Progenitor cell of endocrine pancreas (in vitro differentiated cells): ENCODE measurements around the gene CTBP2. TPM values are rescaled to one million over a fixed set of nuclear protein-coding genes. Genes with fewer than 3 reads are reported as not detected.

Experiments used
- DNase-seq: peaks from one replicate; pipeline ENCODE4 v3.0.0; 2021; ENCODE audit warnings: low spot score; ENCODE audit not compliant: unreplicated experiment
- H3K27ac Mint-ChIP-seq: 2 replicates; pipeline ENCODE4 v1.8.0; 2021; ENCODE audit warnings: mild to moderate bottlenecking, moderate library complexity, mixed read lengths
- H3K27me3 Mint-ChIP-seq: 2 replicates; pipeline ENCODE4 v1.8.0; 2021; ENCODE audit warnings: mixed read lengths
- H3K36me3 Mint-ChIP-seq: 2 replicates; pipeline ENCODE4 v1.8.0; 2022; ENCODE audit warnings: mixed read lengths; ENCODE audit not compliant: insufficient read depth
- H3K4me1 Mint-ChIP-seq: 2 replicates; pipeline ENCODE4 v1.8.0; 2021; ENCODE audit warnings: low read depth, mixed read lengths
- H3K4me3 Mint-ChIP-seq: 2 replicates; pipeline ENCODE4 v1.8.0; 2021; ENCODE audit warnings: low read depth, mild to moderate bottlenecking, moderate library complexity, mixed read lengths
- H3K9me3 Mint-ChIP-seq: 2 replicates; pipeline ENCODE4 v1.8.0; 2021; ENCODE audit warnings: low read depth, mixed read lengths
- CTCF ChIP-seq: fragments of 200-600 bp; sonication (generic); IDR thresholded peaks from one replicate; pipeline ENCODE4 v1.5.0; 2021; ENCODE audit warnings: antibody characterized with exemption, mild to moderate bottlenecking; ENCODE audit not compliant: unreplicated experiment
- total RNA-seq: library from RNA; stranded (reverse); gene quantifications from 2 replicates; pipeline ENCODE4 v1.2.1, GENCODE V29; 2021

The CTBP2 gene
- total RNA-seq, 1 donor from 2014 or later: 182 TPM

GRCh38 chr10:125039354-125039769 is 121.0 kb downstream of the CTBP2 start:
- H3K36me3 Mint-ChIP-seq: peaks cover 17% of the 10 kb centered on the region

GRCh38 chr10:125038637-125039036 is 121.7 kb downstream of the CTBP2 start:
- no peak for TF ChIP-seq CTCF
- Mint-ChIP-seq H3K36me3 (peaks cover 15% of the 10 kb centered on the region), H3K9me3 (no peaks in the 10 kb centered on the region), H3K27me3 (no peaks in the 10 kb centered on the region), H3K4me1 (peaks cover 40% of the 10 kb centered on the region), H3K27ac (peak overlapping the region; percentile 37), H3K4me3 (no peak overlapping the region)
- DNase-seq: no peak

More at GRCh38 chr10:125039354-125039769, 121.0 kb downstream of the CTBP2 start:
- no peaks in the 10 kb centered on the region for H3K9me3 Mint-ChIP-seq
- peaks cover 40% of the 10 kb centered on the region for H3K4me1 Mint-ChIP-seq
- H3K4me3 Mint-ChIP-seq: no peak overlapping the region
- peak overlapping the region; percentile 62 for H3K27ac Mint-ChIP-seq
- H3K27me3 Mint-ChIP-seq: no peaks in the 10 kb centered on the region
- DNase-seq: no peak
- no peak for TF ChIP-seq CTCF

- H3K36me3 Mint-ChIP-seq: peaks cover 20% of the 10 kb centered on the region
- H3K27me3 Mint-ChIP-seq: no peaks in the 10 kb centered on the region
- peak overlapping the region; percentile 41 for H3K27ac Mint-ChIP-seq
- TF ChIP-seq CTCF: no peak
- no peak overlapping the region for H3K4me3 Mint-ChIP-seq
- peaks cover 40% of the 10 kb centered on the region for H3K4me1 Mint-ChIP-seq
- no peak for DNase-seq
- no peaks in the 10 kb centered on the region for H3K9me3 Mint-ChIP-seq
These were observed 123.1 kb downstream of the CTBP2 start for GRCh38 chr10:125037145-125037877.

GRCh38 chr10:125035588-125036295 is 124.6 kb downstream of the CTBP2 start:
- Mint-ChIP-seq H3K36me3 (peaks cover 23% of the 10 kb centered on the region), H3K4me1 (peaks cover 42% of the 10 kb centered on the region), H3K27ac (peak overlapping the region; percentile 87), H3K4me3 (no peak overlapping the region), H3K27me3 (no peaks in the 10 kb centered on the region), H3K9me3 (no peaks in the 10 kb centered on the region)
- no peak for DNase-seq
- no peak for TF ChIP-seq CTCF

- Mint-ChIP-seq H3K36me3 (peaks cover 22% of the 10 kb centered on the region), H3K27ac (peak overlapping the region; percentile 46), H3K4me1 (peaks cover 44% of the 10 kb centered on the region), H3K27me3 (no peaks in the 10 kb centered on the region), H3K9me3 (no peaks in the 10 kb centered on the region), H3K4me3 (no peak overlapping the region)
- TF ChIP-seq CTCF: no peak
- DNase-seq: no peak
These were observed 125.2 kb downstream of the CTBP2 start for GRCh38 chr10:125035136-125035535.
